Stimulated activated CD4-positive, alpha-beta T cell treated with anti-CD3 and anti-CD28 coated beads, Interleukin-15, amount 100 ng/mL, for 24 hours (primary cell): ENCODE data around the gene RPS24.

ENCODE experiments used
- DNase-seq: peaks from one replicate; pipeline ENCODE4 v3.0.0-alpha.2; 2020

The RPS24 gene

GRCh38 chr10:78028438-78029268, 5.0 kb upstream of the RPS24 start:
- DNase-seq, result peak; percentile 34

DNA sequence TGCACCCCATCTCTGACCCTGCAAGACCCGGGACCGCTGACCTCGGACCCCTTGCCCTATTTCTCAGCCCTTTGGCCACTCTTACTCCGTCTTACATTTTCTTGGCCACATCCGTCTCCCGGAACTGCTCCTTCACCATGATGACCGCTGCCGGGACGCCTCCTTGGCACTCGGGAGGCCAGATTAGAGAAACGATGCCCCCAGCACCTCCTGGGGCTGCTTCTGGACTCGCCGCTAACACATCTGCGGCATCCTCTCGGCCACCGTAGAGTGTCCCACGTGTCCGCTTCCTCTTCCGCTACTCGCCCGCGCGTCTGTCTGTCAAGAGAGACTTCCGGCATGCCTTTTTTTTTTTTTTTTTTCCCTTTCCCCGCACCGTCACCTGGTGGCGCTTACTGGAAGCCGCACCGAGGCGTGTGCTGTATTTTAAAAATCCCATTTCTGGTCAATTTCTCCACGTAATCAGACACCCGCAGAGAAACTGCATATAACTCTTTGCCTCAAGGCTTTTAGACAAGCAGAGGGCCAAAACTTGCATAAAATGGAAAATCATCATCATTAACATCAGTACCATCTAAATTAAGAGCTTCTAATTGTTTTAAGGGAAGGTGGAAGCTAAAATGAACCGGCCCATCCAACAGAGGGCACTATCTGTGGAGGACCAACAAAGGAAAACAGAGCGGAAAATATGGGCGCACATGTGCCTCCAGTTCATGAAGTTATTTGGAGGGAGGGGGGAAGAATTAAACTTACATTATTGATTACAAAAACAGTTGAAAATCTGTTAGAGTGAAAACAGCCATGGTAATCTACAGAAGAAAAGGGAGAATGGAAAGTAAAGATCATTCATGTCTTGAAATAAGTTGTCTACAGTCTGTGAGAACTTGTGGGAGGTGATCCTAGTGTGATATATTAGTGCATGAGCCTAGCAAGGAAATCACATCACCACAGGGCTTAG, 4.1 kb upstream of the RPS24 start, which contains the start of gene POLR3A:
Gene POLR3A, minus strand, starts transcription at position 247 of the 958 bp plus-strand sequence. Its CDS starts 108 bp downstream, at position 139.
- DNase-seq, result peak; percentile 93

DNA sequence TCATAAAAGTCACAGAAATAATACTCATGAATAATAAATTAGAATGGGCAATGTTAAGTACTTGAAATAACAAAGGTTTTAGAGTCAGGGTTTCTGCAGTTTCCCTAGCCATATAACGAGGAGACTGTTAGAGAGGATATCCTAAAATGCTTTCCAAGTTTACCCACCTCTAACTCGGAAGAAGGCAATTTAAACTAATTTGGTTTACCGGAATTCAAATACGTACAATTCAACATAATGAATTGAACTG, 351 bp upstream of the RPS24 start:
- no peak for DNase-seq

GRCh38 chr10:78035025-78035424, 1.4 kb downstream of the RPS24 start:
- no peak for DNase-seq

- no peak for DNase-seq
Observed at GRCh38 chr10:78035437-78035836, 1.8 kb downstream of the RPS24 start.

DNA sequence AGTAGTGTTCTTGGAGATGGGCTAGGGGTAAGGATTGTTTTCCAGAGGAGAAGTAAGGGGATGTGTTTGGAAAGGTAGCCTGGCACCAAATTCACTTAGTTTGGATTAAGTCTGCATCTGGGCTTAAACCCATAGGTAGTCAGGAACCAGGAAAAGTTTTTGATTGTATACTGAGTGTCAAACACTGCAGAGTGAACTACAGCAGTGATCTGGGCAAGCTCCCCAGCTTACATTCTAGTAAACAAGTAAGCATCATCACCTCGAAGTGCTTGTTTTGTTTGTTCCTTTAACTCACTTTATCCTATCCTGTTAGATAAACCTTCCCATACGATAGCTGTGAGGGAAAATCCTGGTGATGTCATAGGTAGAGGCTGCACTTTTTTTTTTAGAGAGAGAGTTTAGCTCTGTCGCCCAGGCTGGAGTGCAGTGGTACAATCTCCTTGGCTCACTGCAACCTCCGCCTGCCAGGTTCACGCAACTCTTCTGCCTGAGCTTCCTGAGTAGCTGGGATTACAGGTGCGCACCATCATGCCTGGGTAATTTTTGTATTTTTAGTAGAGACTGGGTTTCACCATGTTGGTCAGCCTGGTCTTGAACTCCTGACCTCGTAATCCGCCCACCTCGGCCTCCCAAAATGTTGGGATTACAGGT, 2.4 kb downstream of the RPS24 start:
- DNase-seq, result no peak

DNA sequence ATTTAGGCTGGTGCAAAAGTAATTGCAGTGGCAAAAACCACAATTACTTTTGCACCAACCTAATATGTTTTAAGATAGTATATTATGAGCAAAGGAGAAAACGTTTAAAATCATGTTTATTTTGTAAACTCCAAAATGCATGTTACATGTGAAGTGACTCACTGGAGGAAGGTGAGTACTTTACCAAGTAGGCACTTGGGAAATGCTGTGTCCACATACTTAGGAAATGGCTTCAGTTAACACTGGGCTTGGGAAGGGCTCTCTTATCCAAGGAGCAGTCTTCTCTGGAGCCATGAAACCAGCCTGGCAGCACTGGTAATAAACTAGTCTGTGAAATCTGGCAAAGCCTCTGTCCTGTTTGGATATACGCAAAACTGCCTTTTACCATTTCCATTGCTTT, 4.4 kb downstream of the RPS24 start:
- DNase-seq, result no peak

- DNase-seq, result peak; percentile 11
Observed at GRCh38 chr10:78038791-78039547, 5.3 kb downstream of the RPS24 start.

GRCh38 chr10:78039743-78040142, 6.1 kb downstream of the RPS24 start:
- no peak for DNase-seq

GRCh38 chr10:78041170-78042057, 7.8 kb downstream of the RPS24 start:
- peak; percentile 12 for DNase-seq

DNA sequence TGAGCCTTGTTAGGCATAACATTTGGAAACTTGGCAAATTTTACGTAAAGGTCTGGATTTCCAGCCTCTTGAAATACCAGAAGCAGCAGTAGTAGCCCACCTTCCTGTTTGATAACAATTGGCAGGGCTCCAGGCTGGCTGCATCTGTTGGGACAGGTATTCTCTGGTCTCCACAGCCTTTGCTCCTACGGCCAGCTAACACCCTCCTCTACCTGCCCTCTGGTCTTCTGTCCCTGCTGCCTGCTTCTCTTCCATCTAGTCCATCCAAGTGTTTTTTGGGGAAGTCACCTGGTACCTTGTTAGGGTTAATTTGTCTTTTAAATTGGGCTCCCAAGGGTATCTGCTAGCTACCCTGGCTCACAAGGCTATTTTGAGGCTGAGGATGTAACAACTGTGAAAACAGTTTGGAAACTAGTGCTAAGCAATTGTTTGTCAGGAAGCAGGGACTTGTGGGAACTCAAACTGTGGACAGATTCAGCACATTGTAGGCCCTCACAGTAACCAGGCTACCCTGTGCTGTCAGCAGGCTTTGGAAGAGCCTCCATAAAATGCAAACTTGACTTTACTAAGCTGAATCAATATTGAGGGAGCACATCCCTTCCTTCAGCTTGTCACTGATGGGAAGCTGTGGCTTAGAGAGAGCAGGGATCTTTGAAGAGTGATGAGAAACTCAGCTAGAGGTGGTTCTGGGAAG, 8.5 kb downstream of the RPS24 start:
- peak; percentile 30 for DNase-seq

DNA sequence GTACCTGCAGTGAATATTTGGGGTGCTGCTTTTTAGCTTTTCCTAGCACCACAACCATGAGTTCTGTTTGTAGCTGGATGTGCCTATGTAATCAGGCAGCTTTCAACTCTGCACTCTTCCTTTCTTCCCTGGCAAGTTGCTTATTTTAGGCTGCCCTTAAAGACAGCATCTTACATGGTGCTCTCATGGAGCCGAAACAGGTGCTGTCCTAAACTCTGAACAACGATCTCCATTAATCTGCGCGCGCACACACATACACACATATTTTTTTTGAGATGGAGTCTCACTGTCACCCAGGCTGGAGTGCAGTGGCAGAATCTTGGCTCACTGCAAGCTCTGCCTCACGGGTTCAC, 9.1 kb downstream of the RPS24 start:
- DNase-seq, result peak; percentile 19

- peak; percentile 16 for DNase-seq
Observed at GRCh38 chr10:78044179-78044578, 10.5 kb downstream of the RPS24 start.

DNA sequence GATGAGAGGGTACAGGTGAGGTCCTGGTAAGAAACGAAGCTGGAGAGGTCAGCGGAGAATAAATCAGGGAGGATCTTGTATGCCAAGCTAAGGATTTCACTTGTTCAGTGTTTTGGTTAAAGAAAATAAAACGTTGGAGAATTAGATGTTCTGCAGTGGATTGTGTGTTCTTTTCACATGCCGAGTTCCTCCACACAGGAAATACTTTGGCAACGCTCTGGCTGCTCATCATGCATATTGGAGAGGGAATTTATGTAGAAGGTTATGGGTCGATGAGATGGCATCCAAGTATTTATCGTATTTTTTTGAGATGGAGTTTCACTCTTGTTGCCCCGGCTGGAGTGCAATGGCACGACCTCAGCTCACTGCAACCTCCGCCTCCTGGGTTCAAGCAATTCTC, 11.0 kb downstream of the RPS24 start:
- DNase-seq, result no peak

DNA sequence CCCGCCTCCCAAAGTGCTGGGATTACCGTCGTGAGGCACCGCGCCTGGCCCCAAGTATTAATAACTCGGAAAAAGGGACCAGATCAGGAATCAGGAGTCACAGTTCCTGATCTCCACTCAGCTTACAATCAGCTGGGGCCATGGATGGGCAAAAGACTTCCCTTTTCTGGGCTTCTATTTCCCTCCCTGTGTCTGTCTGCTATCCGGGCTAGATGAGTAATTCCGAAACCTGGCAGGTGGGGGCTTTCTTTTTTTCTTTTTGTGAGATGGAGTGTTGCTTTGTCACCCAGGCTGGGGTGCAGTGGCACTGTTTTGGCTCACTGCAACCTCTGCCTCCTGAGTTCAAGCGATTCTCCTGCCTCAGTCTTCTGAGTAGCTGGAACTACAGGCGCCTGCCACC, 11.6 kb downstream of the RPS24 start:
- peak; percentile 42 for DNase-seq

DNA sequence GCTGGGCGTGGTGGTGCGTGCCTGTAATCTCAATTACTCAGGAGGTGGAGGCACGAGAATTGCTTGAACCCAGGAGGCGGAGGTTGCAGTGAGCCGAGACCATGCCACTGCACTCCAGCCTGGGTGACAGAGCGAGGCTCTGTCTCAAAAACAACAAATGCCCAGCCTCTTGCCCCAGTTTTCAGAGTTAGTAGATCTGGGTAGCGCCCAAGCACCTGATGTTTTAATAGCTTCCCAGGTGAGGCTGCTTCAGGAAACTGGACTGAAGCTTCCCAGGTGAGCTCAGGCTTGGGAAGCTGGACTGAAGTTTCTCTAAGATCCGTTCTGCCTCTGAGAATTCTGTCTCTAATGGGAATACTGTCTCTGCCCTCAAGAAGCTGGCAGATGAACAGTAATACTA, 12.2 kb downstream of the RPS24 start:
- no peak for DNase-seq

DNA sequence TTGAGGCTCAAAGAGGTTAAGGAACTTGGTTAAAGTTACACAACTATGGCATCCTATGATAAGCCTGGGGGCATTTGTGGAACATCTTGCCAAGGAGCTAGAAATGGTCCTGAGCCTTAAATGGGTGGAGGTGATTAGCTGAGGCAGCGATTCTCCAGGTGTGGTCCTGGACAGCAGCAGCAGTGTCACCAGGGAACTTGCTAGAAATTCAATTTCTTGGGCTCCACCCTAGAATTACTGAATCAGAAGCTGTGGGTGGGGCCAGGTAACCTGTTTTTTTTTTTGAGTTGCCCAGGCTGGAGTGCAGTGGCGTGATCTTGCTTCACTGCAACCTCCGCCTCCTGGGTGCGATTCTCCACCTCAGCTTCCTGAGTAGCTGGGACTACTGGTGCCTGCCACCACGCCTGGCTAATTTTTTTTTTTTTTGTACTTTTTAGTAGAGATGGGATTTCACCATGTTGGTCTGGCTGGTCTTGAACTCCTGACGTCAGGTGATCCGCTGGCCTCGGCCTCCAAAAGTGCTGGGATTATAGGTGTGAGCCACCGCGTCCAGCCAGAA, 13.1 kb downstream of the RPS24 start:
- no peak for DNase-seq

DNA sequence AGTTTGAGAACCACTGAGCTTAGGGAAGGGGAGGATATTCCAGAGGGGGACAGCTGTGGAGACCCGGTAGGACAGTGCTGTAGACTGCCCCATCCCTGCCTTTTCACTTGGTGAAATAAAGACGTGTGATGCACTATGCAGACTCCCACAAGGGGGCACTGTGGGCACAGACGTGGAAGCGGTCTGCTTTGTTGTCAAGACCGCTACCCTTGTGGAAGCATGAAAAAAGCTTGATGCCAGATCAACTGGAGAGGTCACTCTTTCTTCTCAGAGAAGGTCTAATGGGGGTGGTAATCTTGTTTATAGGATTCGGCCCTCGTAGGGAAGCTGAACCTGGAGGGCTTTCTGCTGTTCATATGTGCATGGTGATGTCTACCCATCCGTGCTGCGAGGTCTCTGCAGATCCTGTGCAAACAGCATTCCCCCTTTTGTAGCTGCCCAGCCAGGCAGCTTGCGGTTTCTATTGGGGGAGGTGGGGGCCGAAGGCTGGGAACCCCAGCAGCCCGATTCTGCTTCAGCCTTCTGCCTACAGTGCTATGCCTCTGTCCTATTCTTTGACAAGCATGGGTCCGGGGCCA, 13.7 kb downstream of the RPS24 start:
- peak; percentile 89 for DNase-seq

DNA sequence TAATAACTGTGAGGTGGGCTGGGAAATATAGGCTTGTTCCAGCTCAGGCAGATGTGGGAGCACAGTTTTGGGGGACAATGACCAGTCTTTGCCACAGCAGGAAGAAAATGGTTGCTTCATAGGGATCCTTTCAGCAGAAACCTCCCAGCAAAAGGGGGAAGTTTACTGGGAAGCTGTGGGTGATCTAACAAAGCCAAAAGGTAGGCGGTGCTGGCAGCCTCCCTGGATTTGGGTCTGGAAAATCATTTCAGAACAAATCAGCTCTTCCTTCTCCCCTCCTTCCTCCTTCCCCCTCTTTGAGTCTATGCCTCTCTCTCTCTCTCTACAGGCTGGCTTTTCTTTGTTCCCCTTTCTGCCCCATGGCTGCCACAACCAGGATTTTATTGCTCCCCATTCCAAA, 16.2 kb downstream of the RPS24 start:
- no peak for DNase-seq

DNA sequence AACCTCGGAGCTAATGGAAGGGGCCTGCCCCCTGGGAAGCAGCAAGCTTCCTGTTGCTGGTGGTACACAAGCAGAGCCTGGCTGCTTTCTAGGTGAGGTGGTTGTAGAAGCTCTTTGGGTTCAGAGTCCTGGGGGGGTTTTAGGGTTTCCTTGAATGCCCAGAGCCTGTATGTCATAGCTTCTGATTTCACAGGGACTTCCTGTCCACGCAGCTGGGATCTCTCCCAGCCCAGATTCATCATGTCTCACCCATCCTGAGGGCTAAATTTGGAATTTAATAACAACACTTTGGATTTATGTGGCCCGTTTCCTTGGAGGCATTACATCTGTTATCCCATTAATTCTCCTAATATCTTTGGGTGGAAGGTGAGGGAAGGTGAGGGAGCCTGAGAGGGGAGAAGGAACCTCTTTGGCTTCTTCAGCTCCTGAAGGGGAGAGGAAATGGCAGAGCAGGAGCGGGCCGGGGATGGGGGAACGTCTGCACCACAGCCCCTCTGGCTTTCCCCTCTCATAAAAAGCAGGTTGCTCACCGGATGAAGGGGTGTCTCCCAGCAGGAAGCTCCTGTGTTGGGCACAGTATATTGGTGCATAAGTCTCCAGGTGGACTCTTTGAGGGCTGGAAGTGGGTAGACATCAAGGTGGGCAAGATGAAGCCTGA, 19.7 kb downstream of the RPS24 start:
- DNase-seq, result no peak
